ENCODE results near the gene TIMP2. TPM values are rescaled to one million over a fixed set of nuclear protein-coding genes. Genes with fewer than 3 reads are reported as not detected.

The TIMP2 gene
- total and polyA plus RNA-seq, 2 of the 13 experiments (the other 11 are each of a cell fraction or from before 2014, with no cell fraction given): 3.8 to 8.5 TPM

- TF ChIP-seq HOXA7 (CRISPR knock-in tag; IDR thresholded peaks at IDR 0.05) (no peak), FOXJ3 (CRISPR knock-in tag; IDR thresholded peaks at IDR 0.05; ENCODE audit: borderline replicate concordance) (peak; percentile 21; the same call in 1 of the 2 replicates), ATM (IDR thresholded peaks at IDR 0.05; ENCODE audit: borderline replicate concordance) (no peak), RFXAP (CRISPR knock-in tag; IDR thresholded peaks at IDR 0.05; ENCODE audit: borderline replicate concordance) (0 out of 2 replicates have a peak, but pooled peaks have one; percentile 27), MIER3 (CRISPR knock-in tag; IDR thresholded peaks at IDR 0.05; ENCODE audit: borderline replicate concordance) (0 out of 2 replicates have a peak, but pooled peaks have one; percentile 22), ZNF788 (CRISPR knock-in tag; IDR thresholded peaks at IDR 0.05; ENCODE audit: borderline replicate concordance) (peak; percentile 26; the same call in 1 of the 2 replicates), TMF1 (CRISPR knock-in tag; IDR thresholded peaks at IDR 0.05; ENCODE audit: low read depth) (0 out of 2 replicates have a peak, but pooled peaks have one; percentile 40), HNF1B (CRISPR knock-in tag; IDR thresholded peaks at IDR 0.05) (peak; percentile 82), ZNF263 (CRISPR knock-in tag; IDR thresholded peaks at IDR 0.05) (peak; percentile 13; the same call in 1 of the 2 replicates), GFI1 (CRISPR knock-in tag; IDR thresholded peaks at IDR 0.05; ENCODE audit: borderline replicate concordance) (peak; percentile 64; the same call in 1 of the 2 replicates), ZFP36 (IDR thresholded peaks at IDR 0.05; ENCODE audit: borderline replicate concordance, low read depth, low read length, partially characterized antibody) (no peak), SIX4 (CRISPR knock-in tag; IDR thresholded peaks at IDR 0.05) (peak; percentile 45; the same call in 1 of the 2 replicates), THAP11 (CRISPR knock-in tag; IDR thresholded peaks at IDR 0.05) (0 out of 2 replicates have a peak, but pooled peaks have one; percentile 31), FOXK1 (CRISPR knock-in tag; IDR thresholded peaks at IDR 0.05; ENCODE audit: borderline replicate concordance, low read depth) (peak; percentile 32; the same call in 1 of the 2 replicates), GMEB2 (CRISPR knock-in tag; IDR thresholded peaks at IDR 0.05; ENCODE audit: low read depth) (0 out of 2 replicates have a peak, but pooled peaks have one; percentile 20), NCOA2 (CRISPR knock-in tag; IDR thresholded peaks at IDR 0.05) (peak; percentile 27; the same call in 1 of the 2 replicates)
- TF ChIP-seq, protein P1, sequence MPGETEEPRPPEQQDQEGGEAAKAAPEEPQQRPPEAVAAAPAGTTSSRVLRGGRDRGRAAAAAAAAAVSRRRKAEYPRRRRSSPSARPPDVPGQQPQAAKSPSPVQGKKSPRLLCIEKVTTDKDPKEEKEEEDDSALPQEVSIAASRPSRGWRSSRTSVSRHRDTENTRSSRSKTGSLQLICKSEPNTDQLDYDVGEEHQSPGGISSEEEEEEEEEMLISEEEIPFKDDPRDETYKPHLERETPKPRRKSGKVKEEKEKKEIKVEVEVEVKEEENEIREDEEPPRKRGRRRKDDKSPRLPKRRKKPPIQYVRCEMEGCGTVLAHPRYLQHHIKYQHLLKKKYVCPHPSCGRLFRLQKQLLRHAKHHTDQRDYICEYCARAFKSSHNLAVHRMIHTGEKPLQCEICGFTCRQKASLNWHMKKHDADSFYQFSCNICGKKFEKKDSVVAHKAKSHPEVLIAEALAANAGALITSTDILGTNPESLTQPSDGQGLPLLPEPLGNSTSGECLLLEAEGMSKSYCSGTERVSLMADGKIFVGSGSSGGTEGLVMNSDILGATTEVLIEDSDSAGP (CRISPR knock-in tag; IDR thresholded peaks at IDR 0.05; ENCODE audit: borderline replicate concordance): peak; percentile 58
- TF ChIP-seq, protein P2, sequence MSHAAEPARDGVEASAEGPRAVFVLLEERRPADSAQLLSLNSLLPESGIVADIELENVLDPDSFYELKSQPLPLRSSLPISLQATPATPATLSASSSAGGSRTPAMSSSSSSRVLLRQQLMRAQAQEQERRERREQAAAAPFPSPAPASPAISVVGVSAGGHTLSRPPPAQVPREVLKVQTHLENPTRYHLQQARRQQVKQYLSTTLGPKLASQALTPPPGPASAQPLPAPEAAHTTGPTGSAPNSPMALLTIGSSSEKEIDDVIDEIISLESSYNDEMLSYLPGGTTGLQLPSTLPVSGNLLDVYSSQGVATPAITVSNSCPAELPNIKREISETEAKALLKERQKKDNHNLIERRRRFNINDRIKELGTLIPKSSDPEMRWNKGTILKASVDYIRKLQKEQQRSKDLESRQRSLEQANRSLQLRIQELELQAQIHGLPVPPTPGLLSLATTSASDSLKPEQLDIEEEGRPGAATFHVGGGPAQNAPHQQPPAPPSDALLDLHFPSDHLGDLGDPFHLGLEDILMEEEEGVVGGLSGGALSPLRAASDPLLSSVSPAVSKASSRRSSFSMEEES (CRISPR knock-in tag; IDR thresholded peaks at IDR 0.05): peak; percentile 33; the same call in 1 of the 2 replicates
These were observed 93.3 kb downstream of the TIMP2 start (continued) for GRCh38 chr17:78831688-78832540.
